ENCODE results near the gene NUDT14. TPM values are rescaled to one million over a fixed set of nuclear protein-coding genes. Genes with fewer than 3 reads are reported as not detected.
A peak's percentile ranks its signal among the peaks of the same experiment; 100 is the strongest.

The NUDT14 gene
- total RNA-seq, 6 experiments from 2014 or later: 9.0 to 27.4 (median 11.4) TPM

DNA sequence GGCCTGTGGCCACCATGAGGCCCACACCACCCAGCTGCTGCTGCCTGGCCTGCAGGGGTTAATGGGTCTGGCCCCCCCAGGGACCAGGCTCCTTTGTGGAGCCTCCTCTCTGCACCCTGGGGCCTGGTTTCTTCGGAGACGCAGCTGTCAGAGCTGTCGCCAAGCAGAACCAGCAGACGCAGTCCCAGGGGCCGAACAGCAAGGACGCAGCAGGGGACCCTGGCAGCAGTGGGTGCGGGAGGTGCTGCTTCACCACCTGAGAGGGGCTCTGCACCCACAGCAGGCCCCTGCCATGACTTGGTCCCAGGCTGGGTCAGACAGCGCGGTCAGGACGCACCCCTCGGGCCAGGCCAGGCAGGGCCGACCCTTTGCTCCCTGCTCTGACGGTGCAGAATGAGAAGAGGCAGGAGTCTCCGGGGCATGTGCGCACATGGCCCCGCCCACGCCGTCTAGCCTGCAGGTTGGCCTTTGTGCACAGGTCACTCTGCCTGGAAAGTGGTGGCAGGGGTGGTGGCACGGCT, 43.0 kb downstream of the NUDT14 start:
- no peak for TF ChIP-seq POLR2A (IDR thresholded peaks at IDR 0.05)
- TF ChIP-seq, protein P1, sequence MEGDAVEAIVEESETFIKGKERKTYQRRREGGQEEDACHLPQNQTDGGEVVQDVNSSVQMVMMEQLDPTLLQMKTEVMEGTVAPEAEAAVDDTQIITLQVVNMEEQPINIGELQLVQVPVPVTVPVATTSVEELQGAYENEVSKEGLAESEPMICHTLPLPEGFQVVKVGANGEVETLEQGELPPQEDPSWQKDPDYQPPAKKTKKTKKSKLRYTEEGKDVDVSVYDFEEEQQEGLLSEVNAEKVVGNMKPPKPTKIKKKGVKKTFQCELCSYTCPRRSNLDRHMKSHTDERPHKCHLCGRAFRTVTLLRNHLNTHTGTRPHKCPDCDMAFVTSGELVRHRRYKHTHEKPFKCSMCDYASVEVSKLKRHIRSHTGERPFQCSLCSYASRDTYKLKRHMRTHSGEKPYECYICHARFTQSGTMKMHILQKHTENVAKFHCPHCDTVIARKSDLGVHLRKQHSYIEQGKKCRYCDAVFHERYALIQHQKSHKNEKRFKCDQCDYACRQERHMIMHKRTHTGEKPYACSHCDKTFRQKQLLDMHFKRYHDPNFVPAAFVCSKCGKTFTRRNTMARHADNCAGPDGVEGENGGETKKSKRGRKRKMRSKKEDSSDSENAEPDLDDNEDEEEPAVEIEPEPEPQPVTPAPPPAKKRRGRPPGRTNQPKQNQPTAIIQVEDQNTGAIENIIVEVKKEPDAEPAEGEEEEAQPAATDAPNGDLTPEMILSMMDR (IDR thresholded peaks at IDR 0.05): no peak
- intact Hi-C loops (cut with DNase I): no loop called here
- Histone ChIP-seq H3K27me3 (no peaks in the 10 kb centered on the region), H3K27ac (no peak overlapping the region), H3K9me3 (peaks cover 0 to 9% (median 0%) of the 10 kb centered on the region in 4 donors), H3K4me1 (no peaks in the 10 kb centered on the region), H3K36me3 (no peaks in the 10 kb centered on the region), H3K4me3 (no peak overlapping the region)
- 60% methylated on average over 2 of the region's 19 CpGs for WGBS (ENCODE audit: insufficient coverage, low coverage, low lambda C conversion rate, missing lambda C conversion rate)
- DNase-seq (peak; percentile 19 to 49 (median 44)), ATAC-seq (peak in 3 of 4 donors; percentile 18 to 53 (median 21))

DNA sequence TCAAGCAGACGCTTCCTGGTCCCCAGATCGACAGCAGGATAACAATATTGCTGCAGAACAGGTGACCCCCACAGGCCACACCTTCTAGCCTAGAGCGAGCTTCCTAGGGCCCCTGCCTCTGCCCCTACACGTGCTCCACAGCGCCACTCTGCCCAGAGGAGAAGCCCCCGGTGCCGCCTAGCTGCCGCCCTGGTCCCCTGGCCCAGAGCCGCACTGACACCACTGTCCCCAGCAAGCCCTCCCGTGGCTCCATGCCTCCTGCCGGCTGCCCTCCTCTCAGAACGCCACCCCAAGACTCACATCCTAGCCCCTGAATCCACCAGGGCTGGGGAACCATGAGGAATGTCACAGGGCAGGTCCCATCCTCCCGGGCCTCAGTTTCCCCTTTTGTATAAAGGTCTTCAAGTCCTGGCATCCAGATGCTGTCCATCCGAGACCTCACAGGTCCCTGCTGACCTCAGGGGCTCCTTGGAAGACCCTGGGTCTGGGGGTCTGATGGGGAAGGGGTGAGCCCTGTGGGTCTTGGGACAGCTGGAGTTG, 43.6 kb downstream of the NUDT14 start:
- WGBS (ENCODE audit: insufficient coverage, low coverage, low lambda C conversion rate, missing lambda C conversion rate): no CpG with 5 or more reads among the region's 14 CpGs
- H3K9me3 ChIP-seq: peaks cover 0 to 9% (median 0%) of the 10 kb centered on the region in 4 donors
- intact Hi-C loops (cut with DNase I): no loop called here

DNA sequence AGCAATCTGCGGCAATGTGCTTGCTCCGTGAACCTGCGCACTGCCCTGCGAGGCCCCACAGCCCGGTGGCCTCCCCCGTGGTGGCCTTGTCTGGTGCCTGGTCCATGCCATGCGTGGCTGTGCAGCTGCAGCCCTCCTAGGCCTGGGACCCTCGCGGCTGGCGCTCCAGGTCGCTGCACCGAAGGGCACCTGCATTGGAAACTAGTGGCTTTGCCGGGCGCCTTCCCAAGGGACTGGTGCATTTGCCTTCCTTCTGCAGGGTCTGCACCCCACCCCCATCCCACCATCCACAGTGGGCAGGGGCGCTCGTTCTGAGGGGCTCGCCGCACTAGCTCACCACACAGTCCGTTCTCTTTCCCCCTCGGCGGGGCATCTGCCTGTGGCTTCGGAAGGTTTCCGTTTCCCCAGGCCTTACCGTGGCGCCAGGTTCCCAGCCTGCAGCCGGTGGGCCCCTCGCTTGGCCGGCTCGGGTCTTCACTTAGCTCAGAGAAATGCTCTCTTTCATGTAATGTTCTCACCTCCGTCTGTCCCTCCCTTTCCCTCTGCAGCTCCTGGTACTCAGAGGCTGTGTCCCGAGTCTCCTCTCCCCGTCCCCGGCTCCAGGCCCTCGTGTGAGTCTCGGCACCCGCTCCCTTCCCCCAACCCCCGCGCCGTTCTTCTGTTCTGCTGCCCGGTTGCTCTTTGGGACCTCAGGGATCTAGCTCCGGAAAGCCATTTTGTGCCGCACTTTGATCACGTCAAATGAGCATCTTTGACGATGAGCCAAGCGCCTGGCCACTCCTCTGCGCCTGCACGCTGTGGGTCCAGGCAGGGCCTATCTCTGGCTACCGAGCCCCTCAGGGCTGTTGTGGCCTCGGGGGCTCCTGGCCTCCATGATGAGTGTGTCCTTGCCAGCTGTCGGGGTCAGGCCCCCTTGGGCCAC, 44.5 kb downstream of the NUDT14 start:
- peak in 2 of 3 donors; percentile 40 to 45 for DNase-seq
- Histone ChIP-seq H3K36me3 (no peaks in the 10 kb centered on the region), H3K27ac (no peak overlapping the region), H3K4me3 (no peak overlapping the region), H3K9me3 (peaks cover 0 to 9% (median 0%) of the 10 kb centered on the region in 4 donors), H3K4me1 (no peaks in the 10 kb centered on the region), H3K27me3 (no peaks in the 10 kb centered on the region)
- intact Hi-C loops (cut with DNase I): no loop called here
- TF ChIP-seq, protein P1 (IDR thresholded peaks at IDR 0.05): no peak
- no peak for TF ChIP-seq POLR2A (IDR thresholded peaks at IDR 0.05)
- 78% methylated on average over 20 of the region's 50 CpGs for WGBS (ENCODE audit: insufficient coverage, low coverage, low lambda C conversion rate, missing lambda C conversion rate)
- no peak for ATAC-seq

More for the DNA sequence above, 43.6 kb downstream of the NUDT14 start:
- TF ChIP-seq, protein P1 (IDR thresholded peaks at IDR 0.05): no peak
- no peak for TF ChIP-seq POLR2A (IDR thresholded peaks at IDR 0.05)
- Histone ChIP-seq H3K4me1 (no peaks in the 10 kb centered on the region), H3K4me3 (no peak overlapping the region), H3K27me3 (no peaks in the 10 kb centered on the region), H3K27ac (no peak overlapping the region), H3K36me3 (no peaks in the 10 kb centered on the region)
- peak in 1 of 4 donors; percentile 9 for ATAC-seq
- peak in 2 of 3 donors; percentile 26 to 35 for DNase-seq

DNA sequence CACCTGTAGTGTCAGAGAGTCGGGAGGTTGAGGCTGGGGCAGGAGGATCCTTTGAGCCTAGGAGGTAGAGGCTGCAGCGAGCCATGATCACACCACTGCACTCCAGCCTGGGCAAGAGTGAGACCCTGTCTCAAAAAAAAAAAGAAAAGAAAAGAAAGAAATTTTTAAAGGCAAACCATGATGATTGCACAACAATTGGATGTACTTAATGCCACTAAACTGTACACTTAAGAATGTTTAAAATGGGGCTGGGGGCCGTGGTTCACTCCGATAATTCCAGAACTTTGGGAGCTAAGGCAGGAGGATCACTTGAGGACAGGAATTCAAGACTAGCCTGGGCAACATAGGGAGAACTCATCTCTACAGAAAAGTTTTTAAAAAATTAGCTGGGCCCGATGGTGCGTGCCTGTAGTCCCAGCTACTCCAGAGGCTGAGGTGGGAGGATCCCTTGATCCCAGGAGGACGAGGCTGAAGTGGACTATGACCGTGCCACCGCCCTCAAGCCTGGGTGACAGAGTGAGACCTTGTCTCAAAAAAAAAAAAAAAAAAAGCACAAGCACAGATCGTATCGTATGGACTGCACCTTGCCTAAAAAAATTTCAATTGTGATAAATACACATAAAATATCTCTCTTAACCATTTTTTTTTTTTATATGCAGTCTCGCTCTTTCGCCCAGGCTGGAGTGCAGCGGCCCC, 45.3 kb downstream of the NUDT14 start:
- Histone ChIP-seq H3K27me3 (no peaks in the 10 kb centered on the region), H3K4me3 (no peak overlapping the region), H3K27ac (no peak overlapping the region), H3K36me3 (no peaks in the 10 kb centered on the region), H3K4me1 (no peaks in the 10 kb centered on the region), H3K9me3 (peaks cover 0 to 9% (median 0%) of the 10 kb centered on the region in 4 donors)
- no peak for TF ChIP-seq POLR2A (IDR thresholded peaks at IDR 0.05)
- DNase-seq: peak in 2 of 3 donors; percentile 7 to 27
- intact Hi-C loops (cut with DNase I): no loop called here
- no peak for ATAC-seq
- 72% methylated on average over 12 of the region's 14 CpGs for WGBS (ENCODE audit: insufficient coverage, low coverage, low lambda C conversion rate, missing lambda C conversion rate)
